ENCODE results near the gene OR52I1.

Gene OR52I1, protein sequence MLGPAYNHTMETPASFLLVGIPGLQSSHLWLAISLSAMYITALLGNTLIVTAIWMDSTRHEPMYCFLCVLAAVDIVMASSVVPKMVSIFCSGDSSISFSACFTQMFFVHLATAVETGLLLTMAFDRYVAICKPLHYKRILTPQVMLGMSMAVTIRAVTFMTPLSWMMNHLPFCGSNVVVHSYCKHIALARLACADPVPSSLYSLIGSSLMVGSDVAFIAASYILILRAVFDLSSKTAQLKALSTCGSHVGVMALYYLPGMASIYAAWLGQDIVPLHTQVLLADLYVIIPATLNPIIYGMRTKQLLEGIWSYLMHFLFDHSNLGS

DNA sequence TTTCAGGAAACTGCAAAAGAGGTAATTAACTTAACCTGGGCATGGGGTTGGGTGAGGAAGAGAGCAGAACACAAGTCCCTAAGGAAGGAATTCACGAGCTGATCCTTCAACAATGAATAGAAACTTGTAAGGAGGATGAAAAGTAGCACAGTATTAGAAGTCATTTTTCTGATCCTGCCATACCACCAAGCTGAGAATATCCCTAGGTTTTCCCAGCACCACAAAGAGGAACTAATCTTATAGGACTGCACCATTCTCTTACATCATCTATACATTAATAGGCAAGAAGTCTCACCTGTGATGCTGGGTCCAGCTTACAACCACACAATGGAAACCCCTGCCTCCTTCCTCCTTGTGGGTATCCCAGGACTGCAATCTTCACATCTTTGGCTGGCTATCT, at the start of gene OR52I1:
OR52I1 (plus strand) TSS at position 301 of the 400 bp plus-strand sequence; CDS start at position 301, 0 bp downstream.
- no peak for DNase-seq (ENCODE audit: low read depth in 3 of 3)

GRCh38 chr11:4544891-4545290, 48.9 kb upstream of the OR52I1 start, which contains the start of gene OR52M1:
TSS of gene OR52M1 (plus strand) at chr11:4545191. CDS start at chr11:4545191, 0 bp downstream.
- DNase-seq (ENCODE audit: low read depth in 3 of 3) = no peak

DNA sequence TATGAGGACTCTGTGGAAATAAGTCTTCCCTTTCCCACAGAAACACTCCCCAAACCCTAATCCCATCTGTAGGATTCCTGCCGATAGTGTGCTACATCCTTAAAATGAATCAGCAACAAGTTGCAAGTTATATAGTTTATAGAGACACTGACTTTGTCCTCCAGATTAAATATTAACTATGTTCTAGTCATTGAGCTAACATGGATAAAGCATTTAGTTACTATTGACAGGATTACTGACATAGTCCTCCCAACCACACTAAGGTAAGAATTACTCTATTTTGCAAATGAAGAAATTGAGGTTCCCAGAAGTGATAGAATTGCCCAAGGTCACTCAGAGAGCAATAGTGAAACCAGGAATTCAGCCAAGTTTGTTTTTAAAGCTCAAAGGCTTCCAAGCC, 47.0 kb upstream of the OR52I1 start:
- DNase-seq (ENCODE audit: low read depth in 3 of 3) = no peak

DNA sequence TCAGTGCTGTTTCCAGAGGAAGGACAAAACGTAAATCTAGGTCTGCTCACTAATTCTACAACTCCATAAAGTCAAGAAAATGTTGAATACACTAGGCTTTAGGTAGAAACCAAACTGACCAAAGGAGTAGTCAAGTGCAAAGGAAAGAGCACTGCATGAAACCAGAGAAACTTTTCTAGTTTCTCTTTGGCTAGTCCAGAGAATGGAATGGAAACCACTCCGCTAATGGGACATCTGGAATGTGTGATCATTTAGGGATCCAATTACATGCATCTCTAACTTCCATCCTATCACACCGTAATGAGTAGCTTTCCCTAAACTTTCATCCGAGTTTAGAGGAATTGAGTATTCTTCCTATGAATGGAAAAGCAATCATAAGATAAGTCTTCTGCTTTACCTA, 46.4 kb upstream of the OR52I1 start:
- no peak for DNase-seq (ENCODE audit: low read depth in 3 of 3)

DNA sequence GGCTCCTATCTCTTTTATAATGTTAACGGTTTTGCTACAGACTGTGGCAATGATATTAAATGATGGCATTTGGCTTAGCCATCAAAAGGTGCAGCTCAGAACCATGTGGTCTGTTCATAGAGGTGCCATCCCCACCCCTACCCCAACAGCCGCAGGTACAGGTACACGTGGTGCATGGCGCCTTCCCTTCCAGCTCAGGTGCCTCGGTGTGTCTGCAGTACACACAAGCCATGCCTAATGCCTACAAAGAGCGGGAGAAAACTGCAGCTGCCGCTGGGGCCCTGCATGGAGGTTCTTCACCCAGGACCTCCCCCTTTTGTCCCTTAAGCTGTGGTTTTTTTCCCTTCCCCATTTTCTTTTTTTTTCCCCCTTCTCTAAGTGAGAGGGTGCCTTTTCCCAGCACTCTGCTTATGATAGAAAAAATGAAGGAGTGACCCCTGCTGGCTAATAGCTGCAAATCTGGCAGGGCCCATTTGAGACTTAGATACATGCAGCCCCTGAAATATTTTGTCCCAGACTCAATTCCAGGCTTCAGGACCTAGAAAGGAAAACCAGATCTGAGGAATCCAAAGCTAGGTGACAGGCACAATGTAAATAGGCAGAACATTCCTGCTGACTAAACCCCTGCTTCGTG, 42.4 kb upstream of the OR52I1 start:
- no peak for DNase-seq (ENCODE audit: low read depth in 3 of 3)

DNA sequence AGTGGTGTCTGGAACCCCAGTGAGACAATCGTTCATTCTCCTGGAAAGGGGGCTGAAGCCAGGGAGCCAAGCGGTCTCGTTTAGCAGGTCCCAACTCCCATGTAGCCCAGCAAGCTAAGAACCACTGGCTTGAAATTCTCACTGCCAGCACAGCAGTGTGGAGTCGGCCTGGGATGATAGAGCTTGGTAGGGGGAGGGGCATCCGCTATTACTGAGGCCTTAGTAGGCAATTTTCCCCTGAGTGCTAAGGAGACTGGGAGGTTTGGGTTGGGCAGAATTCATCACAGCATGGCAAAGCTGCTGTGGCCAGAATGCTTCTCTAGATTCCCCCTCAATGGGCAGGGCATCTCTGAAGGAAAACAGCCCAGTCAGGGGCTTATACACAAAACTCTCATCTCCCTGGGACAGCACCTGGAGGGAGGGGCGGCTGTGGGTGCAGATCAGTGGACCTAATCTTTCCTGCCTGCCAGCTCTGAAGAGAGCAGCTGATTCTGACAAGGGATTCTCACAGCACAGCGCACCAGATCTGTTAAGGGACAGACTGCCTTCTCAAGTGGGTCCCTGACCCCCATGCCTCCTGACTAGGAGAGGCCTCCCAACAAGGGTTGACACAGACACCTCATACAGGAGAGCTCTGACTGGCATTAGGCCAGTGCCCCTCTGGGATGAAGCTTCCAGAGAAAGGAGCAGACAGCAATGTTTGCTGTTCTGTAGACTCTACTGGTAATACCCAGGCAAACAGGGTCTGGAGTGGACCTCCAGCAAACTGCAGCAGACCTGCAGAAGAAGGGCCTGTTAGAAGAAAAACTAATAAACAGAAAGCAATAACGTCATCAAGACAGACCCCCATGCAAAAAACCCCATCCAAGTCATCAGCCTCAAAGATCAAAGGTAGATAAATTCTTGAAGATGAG, 34.1 kb upstream of the OR52I1 start:
- no peak for DNase-seq (ENCODE audit: low read depth in 3 of 3)

DNA sequence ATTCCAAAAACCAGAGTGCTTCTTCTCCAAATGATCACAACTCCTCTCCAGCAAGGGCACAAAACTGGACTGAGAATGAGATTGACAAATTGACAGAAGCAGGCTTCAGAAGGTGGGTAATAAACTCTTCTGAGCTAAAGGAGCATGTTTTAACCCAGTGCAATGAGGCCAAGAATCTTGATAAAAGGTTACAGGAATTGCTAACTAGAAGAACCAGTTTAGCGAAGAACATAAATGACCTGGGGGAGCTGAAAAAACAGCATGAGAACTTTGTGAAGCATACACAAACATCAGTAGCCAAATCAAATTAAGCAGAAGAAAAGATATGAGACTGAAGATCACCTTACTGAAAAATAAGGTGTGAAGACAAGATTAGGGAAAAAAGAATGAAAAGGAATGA, 33.4 kb upstream of the OR52I1 start:
- no peak for DNase-seq (ENCODE audit: low read depth in 3 of 3)

DNA sequence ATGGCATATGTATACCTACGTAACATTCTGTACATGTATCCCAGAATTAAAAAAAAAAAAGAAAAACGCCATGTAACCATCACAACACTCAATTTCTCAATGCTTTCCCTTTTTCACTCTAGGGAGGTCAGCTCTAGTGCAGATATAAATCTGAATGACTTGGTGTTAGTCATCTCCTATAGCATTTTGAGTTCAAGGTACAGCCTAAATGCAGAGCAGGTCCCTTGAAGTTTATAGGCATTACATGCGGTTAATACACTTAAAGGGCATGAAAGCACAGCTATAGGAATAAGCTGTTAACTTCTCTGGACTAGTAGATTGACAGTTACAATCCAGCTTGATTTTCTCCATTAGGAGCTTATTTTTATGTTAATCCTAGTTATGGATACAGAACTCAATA, 28.5 kb upstream of the OR52I1 start:
- DNase-seq (ENCODE audit: low read depth in 3 of 3) = no peak

DNA sequence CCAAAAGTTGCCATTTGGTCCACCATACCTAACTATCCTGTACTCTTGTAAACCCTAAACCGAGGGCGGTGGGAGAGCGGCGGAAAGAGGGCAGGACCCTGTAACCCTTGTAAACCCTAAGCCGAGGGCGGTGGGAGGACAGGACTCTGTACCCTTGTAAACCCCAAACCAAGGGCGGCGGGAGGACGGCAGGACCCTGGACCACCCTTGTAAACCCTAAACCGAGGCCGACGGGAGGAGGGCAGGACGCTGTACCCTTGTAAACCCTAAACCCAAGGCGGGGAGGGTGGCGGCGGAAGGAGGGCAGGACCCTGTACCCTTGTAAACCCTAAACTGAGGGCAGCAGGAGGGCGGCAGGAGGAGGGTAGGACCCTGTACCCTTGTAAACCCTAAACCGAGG, 24.8 kb upstream of the OR52I1 start:
- no peak for DNase-seq (ENCODE audit: low read depth in 3 of 3)

DNA sequence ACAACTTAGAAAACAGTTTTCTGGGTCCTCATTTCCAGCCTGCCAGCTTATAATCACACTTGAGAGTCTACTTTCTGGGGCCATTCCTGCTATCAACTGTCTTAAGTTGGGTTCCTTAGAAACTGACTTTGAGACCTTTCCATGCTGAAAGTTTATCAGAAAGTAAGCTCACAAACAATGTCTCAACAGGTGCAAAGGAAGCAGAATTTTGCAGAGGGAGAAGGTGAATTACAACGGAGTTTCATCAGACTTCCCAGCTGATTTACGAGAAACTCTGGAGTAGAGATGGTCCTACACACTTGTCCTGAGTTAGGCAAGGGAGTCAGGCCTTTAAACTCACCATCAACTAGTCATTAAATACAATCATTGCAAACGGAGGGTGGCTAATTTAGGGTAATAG, 17.0 kb upstream of the OR52I1 start:
- DNase-seq (ENCODE audit: low read depth in 3 of 3) = no peak

DNA sequence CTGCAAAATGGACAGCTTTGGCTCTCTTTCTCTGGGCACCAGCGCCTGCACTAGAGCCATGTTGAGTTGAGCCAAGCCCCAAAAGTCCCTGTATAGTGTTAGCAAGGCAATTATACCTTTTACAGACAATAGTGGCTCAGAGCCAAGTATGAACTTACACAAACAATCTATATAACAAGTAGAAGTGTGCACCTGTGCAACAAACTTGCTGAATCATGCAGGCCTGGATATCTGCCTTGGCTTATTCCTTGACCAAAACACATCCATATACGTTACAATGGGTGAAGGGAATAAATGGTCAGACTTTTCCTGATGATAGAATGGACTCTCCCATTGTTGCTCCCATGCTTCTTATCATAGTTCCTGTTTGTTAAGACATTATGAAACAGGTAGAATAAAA, 16.1 kb upstream of the OR52I1 start:
- no peak for DNase-seq (ENCODE audit: low read depth in 3 of 3)

- no peak for DNase-seq (ENCODE audit: low read depth in 3 of 3)
These were observed 15.2 kb upstream of the OR52I1 start for GRCh38 chr11:4578624-4579023.

DNA sequence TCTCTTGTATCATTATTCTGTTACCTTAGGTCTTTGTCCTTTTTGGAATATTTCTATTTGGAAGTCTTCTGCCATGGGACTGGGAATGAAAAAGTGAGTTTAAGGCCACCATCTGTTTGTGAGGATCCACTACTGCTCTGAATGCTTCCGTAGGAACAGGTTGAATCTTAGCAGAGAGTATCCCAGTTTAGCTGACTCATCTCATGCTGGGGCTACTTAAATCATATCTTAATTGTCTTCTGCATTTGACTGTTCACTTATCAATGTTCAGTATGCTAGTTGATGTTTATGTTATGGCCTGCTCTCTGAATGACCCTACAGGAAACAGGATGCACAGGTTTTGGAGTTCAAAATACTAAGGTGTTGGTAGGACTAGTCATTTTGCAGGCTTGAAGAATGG, 13.7 kb upstream of the OR52I1 start:
- DNase-seq (ENCODE audit: low read depth in 3 of 3) = no peak

DNA sequence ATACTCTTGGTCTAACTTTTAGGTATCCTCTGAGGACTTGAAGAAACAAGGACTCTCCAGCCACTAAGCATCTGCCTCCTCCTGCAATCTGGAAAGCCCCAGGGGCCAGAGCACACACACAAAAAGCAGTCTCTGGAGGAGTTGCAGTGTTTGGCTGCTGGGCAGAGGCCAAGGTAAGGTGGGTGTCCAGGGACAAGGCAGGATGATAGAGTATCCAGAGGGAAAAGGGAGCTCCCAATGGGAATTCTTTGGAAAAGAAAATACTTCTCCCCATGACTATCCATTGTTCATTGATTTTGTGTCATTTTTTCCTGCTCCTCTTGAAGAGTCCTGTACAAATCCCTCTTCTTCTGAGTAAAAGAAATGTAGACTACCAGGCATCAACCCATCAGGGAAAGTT, 12.4 kb upstream of the OR52I1 start, which contains the start of gene OR52I2:
OR52I2 (plus strand) TSS at position 301 of the 400 bp plus-strand sequence.
- no peak for DNase-seq (ENCODE audit: low read depth in 3 of 3)

- no peak for DNase-seq (ENCODE audit: low read depth in 3 of 3)
These were observed 4.8 kb upstream of the OR52I1 start for GRCh38 chr11:4589017-4589416.

GRCh38 chr11:4605057-4605456, 11.2 kb downstream of the OR52I1 start:
- DNase-seq (ENCODE audit: low read depth in 3 of 3) = no peak

GRCh38 chr11:4606231-4607015, 12.6 kb downstream of the OR52I1 start:
- no peak for DNase-seq (ENCODE audit: low read depth in 3 of 3)

- DNase-seq (ENCODE audit: low read depth in 3 of 3) = no peak
These were observed 13.3 kb downstream of the OR52I1 start for GRCh38 chr11:4607096-4607495.

DNA sequence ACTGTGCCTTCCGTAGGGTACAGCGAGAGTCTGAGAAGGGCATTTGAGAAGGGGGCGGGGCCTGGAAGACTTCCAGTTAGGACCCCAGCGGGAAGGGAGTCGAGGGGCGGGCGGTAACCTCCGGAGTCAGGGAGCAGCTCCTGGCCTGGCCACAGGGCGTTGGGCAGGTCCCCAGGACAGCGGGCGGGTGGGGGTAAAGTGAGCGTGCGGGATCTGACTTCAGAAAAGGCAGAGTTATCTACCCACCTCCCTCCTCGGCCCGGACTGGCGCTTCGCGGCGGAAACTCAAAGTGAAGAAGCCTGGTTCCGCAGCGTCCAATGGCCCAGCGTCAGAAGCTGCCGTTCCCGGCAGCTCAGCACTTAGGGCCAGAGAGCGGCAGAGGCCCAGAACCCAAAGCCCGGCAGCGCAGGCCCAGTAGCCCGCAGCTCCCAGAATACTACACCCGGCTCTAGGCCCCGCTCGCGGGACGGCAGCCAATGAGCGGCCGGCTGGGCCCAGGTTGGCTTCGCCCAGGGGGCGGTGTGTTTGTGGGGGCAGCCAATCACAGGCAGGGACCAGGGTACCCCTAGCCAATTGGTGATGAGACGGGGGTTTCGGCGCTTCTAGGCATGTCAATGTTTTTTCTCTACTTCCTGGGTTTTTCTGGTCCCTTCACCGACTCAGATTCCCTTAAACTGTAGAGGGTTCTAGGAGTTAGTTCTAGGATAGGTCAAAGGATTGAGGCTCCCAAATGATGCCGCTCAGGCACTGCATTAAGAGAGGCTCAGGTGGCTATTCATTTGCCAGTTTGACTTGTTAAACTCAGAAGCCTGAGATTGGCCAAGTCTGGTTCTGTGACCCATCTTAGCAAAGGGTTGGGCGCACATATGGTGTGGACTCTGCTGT, 14.2 kb downstream of the OR52I1 start, which contains the start of gene TRIM68:
TRIM68 (minus strand) TSS at position 451 of the 886 bp plus-strand sequence. CDS start 2,727 bp downstream, outside the sequence.
- DNase-seq (ENCODE audit: low read depth in 3 of 3) = peak; percentile 89 to 92 (median 91)

GRCh38 chr11:4610258-4610935, 16.6 kb downstream of the OR52I1 start:
- DNase-seq (ENCODE audit: low read depth in 3 of 3) = no peak

Measured in stimulated activated CD4-positive, alpha-beta T cell treated with anti-CD3 and anti-CD28 coated beads, TNF-alpha, amount 100 ng/mL, for 24 hours (primary cell).